GM21381 (cell line): ENCODE results near the gene EED.

Experiments used
- ATAC-seq: cut with Tn5 transposase; IDR thresholded peaks from one replicate; pipeline ENCODE4 v1.9.1; 2021; ENCODE audit warnings: mild to moderate bottlenecking, moderate library complexity; ENCODE audit not compliant: unreplicated experiment

EED gene

DNA sequence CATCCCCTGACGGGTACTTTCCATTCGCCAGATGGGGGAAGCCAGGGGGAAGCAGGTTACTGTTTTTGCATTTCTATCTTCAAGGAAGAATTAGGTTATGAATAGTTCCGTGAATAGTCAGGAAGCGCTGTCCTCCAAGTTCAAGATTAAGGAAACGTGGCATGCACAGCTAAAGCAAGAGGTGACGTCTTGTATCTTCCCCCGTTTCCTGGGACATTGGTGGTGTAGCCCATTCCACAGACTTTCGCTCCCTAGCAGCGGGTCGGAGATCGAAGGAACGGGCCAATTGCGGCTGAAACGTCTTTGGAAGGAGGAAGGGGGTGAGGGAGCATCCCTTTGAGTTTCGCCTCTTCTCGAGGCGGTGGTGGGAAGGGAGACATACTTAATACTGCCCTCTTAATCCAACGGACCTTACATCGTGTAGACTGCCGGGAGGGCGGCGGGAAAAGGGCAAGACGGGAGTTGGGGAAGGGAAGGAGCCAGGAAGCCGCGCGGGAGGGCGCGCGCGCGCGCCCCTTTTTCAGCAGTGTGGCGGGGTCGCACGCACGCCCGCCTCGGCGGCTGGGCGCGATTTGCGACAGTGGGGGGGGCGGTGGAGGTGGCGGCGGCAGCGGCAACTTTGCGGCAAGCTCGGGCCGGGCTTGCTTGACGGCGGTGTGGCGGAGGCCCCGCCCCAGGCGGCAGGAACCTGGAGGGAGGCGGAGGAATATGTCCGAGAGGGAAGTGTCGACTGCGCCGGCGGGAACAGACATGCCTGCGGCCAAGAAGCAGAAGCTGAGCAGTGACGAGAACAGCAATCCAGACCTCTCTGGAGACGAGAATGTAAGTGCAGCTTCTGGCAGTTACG, at the start of gene EED:
Gene EED, plus strand, starts transcription at position 232 of the 847 bp plus-strand sequence. Its CDS starts 477 bp downstream, at position 709.
- peak; percentile 68 for ATAC-seq

GRCh38 chr11:86194998-86195397, 49.6 kb upstream of the EED start:
- no peak for ATAC-seq

DNA sequence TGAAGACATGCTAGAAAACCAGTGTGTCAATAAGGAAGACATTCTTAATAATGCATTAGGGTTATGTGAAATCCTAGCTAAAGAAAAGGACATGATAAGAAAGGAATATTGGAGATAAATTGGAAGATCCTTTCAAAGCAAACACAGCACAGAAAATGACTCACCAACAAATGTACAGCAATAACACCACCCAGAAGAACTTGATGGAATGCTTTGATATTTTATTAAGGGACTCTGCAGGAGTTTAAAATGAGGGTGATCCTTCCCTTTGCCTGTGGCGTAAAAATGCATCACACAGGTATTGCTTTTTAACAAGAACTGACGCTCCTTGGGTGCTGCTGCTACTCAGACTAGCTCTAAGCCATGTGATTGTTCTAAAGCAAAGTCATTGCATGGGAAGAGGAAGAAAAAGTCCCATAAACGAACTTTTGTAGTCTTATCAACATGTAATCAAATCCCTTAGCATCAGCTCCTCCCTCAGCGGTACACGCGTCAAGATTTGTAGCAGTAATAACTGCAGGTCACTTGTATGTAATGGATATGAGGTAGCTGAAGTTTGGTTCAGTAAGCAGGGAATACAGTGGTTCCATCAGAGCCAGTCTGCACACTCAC, 48.4 kb upstream of the EED start:
- no peak for ATAC-seq

DNA sequence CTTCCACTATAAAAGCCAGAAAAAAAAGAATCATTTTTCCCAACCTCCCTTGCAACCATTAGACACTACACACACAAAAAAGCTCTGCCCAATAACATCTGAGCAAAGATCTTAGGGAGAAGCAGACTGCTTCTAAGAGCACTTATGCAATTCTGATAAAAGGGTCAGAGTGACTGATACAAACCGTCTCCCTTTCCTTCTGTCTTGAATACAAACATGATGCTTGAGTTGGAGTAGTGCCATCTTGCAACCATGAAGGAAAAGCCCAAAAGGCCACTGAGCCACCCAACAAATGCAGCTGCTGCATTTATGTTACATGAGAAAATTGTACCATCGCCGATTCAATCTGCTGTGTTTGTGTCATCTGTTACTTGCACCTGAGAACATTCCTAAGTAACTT, 47.6 kb upstream of the EED start:
- ATAC-seq: no peak

- ATAC-seq: no peak
These were observed 47.1 kb upstream of the EED start for GRCh38 chr11:86197448-86197847.

GRCh38 chr11:86198139-86198538, 46.4 kb upstream of the EED start:
- no peak for ATAC-seq

GRCh38 chr11:86199354-86199753, 45.2 kb upstream of the EED start:
- ATAC-seq: no peak

- no peak for ATAC-seq
These were observed 43.1 kb upstream of the EED start for GRCh38 chr11:86201371-86201884.

DNA sequence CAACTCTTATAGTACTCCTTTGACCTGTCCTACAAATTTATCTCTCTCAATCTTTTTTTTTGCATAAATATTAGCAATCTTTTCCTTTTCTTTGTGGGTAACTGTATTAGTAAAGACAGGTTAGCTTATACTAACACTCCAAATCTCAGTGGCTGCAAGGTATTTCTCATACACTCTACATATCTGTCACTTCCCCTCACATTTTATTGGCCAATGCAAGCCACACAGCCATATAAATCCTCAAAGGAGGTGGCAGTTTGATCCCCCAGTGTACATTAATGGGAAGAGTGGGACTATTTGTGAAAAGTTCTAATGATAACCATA, 42.6 kb upstream of the EED start:
- peak; percentile 29 for ATAC-seq

DNA sequence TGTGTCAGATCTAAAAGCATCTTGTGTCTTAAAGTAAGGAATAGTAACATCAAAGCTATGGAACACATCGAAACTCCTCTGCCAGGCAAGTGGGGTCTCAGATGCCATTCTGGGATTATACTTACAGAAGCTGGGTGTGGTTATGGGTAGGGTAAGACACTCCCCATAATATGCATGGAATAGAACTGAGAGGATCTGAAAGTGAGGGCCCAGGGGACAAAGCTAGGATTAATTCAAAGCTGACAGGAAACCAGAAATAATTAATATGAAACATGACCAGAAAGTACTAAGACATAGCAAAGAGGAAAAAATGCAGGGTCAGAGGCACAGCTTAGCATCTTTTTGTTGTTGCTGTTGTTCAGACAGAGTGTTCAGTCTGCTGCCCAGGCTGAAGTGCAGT, 40.2 kb upstream of the EED start:
- no peak for ATAC-seq

DNA sequence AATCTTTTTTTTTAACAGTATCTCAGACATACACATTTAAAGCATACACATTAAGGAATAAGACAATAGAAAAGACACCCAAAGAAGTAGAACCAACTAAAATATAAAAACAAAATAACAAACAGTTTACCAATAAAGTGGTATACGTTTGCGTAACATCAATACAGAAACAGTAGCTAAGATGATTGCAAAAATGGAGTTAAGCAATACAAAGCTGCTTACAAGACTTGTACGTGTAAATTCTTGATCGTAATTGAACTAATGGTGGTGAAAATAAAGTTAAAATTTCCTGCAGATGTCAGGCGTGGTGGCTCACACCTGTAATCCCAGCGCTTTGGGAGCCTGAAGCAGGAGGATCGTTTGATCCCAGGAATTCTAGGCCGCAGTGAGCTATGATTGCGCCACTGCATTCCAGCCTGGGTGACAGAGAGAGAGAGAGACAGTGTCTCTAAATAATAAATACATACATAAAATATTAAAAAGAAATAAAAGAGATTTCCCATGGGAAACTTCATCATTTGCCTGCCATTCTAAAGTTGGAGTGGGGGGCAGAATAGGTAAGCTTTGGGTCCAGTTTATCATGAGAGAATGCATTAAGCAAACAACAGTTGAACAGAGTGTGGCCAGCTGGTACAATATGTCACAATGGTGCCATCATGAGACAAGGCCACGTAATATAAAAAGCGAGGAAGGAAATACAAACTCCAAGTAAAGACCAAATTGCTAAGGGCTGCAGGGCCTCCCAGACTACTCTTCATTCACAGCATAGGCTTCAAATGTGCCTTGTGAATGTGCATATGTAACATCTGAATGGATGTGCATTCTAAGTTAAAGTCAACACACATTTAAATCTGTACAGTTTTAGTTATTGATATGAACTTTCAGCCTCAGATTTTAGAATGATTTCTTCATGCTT, 38.9 kb upstream of the EED start:
- no peak for ATAC-seq

GRCh38 chr11:86206337-86206695, 38.2 kb upstream of the EED start:
- ATAC-seq: no peak

- ATAC-seq: no peak
These were observed 37.1 kb upstream of the EED start for GRCh38 chr11:86207413-86207812.

- no peak for ATAC-seq
These were observed 36.0 kb upstream of the EED start for GRCh38 chr11:86208572-86208971.

- no peak for ATAC-seq
These were observed 34.5 kb upstream of the EED start for GRCh38 chr11:86209806-86210657.

DNA sequence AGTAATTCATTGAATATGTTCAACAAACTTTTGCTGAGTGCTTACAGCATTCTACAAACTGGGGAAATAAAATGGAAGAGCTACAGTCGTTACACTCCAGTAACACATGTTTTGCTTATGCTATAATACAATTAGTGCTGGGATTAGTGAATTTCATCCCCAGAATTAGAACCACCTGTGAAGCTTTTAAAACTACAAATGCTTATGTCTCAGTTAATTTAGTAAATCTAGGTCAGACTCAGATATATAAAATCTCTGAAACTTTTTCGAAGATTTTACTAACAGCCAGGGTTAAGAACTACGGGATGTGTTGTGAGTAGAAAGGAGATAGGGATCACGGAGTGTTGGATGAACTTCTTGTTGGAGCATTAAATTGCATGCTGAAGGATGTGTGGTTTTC, 33.7 kb upstream of the EED start:
- ATAC-seq: no peak

DNA sequence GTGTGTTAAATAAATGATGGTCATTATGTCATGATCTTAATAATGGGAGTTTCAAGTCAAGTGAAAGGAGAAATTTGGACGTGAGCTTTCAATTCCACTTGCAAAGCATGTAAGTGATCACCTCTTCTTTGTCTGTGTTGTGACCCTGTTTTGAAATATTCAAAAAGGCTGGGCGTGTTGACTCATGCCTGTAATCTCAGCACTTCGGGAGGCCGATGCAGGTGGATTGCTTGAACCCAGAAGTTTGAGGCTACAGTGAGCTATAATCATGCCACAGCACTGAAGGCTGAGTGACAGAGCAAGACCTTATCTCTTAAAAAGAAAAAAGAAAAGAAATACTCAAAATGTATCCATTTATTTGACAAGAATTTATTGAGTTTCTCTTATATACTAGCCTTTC, 32.9 kb upstream of the EED start:
- ATAC-seq: peak; percentile 42

GRCh38 chr11:86212019-86212611, 32.4 kb upstream of the EED start:
- ATAC-seq: no peak

DNA sequence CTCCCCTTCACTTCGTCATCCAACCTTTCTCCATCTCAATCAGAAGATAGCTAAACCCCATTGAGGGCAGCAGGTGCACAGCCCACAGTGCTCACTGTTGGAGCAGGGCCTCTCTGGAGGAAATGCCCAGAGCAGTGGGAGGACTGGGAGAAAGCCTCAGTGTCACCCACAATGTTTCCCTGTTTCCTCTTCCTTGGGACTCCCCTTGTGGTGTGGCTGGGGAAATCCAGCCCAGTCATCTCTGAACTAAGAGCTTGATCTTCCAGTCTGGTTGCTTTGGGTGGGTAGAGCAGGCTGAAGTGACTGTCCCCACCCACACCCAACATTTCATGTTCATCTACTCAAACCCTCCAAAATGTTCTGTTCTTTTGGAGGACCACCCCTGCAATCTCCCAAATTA, 29.8 kb upstream of the EED start:
- peak; percentile 43 for ATAC-seq
